Activated CD8-positive, alpha-beta memory T cell treated with anti-CD3 and anti-CD28 coated beads, Interleukin-2, amount 50 U/mL, for 4 hours (primary cell): ENCODE data around the gene AHR.
"Not testable (repeated sequence)": the region's sequence is repeated elsewhere in the genome, so short reads cannot be mapped to it uniquely, and the experiment has no call there.

Source experiments
- DNase-seq: peaks from one replicate; pipeline ENCODE4 v3.0.0-alpha.2; 2020

Gene AHR

DNA sequence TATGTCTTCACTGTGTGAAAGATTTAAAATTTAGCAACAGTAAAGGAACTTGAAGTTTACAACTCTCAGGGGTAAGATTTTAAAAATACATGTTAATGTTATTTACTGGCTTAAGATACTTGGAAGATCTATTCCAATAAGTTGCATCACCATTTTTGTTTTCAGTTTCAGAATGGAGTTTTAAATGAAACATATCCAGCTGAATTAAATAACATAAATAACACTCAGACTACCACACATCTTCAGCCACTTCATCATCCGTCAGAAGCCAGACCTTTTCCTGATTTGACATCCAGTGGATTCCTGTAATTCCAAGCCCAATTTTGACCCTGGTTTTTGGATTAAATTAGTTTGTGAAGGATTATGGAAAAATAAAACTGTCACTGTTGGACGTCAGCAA is 44.3 kb downstream of the AHR start:
- DNase-seq = no peak

DNA sequence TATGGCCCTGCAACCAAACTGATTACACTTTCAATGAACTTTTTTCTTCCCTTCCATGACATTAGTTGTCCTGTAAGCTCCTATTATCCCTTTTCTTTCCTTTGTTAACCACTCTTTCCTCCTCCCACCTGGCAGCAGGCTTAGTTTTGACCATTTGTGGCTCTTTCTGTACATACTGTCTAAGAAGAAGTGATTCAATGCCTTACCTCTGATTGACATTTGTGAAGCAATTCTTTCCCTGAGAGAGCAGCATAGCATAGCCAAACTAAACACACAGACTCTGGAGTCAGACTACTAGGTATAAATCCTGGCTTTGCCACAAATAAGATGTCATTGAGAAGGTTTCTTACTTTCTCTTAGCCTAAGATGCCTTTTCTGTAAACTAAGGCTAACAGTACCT is 48.9 kb downstream of the AHR start:
- no peak for DNase-seq

DNA sequence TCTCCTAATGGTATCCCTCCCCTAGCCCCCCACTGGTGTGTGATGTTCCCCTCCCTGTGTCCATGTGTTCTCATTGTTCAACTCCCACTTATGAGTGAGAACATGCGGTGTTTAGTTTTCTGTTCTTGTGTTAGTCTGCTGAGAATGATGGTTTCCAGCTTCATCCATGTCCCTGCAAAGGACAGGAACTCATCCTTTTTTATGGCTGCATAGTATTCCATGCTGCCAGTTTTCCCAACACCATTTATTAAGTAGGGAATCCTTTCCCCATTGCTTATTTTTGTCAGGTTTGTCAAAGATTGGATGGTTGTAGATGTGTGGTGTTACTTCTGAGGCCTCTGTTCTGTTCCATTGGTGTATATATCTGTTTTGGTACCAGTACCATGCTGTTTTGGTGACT is 50.5 kb downstream of the AHR start:
- DNase-seq = not testable (repeated sequence)

DNA sequence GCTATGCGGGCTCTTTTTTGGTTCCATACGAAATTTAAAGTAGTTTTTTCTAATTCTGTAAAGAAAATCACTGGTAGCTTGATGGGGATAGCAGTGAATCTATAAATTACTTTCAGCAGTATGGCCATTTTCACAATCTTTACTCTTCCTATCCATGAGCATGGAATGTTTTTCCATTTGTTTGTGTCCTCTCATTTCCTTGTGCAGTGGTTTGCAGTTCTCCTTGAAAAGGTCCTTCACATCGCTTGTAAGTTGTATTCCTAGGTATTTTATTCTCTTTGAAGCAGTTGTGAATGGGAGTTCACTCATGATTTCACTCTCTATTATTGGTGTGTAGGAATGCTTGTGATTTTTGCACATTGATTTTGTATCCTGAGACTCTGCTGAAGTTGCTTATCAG is 51.9 kb downstream of the AHR start:
- DNase-seq = not testable (repeated sequence)

DNA sequence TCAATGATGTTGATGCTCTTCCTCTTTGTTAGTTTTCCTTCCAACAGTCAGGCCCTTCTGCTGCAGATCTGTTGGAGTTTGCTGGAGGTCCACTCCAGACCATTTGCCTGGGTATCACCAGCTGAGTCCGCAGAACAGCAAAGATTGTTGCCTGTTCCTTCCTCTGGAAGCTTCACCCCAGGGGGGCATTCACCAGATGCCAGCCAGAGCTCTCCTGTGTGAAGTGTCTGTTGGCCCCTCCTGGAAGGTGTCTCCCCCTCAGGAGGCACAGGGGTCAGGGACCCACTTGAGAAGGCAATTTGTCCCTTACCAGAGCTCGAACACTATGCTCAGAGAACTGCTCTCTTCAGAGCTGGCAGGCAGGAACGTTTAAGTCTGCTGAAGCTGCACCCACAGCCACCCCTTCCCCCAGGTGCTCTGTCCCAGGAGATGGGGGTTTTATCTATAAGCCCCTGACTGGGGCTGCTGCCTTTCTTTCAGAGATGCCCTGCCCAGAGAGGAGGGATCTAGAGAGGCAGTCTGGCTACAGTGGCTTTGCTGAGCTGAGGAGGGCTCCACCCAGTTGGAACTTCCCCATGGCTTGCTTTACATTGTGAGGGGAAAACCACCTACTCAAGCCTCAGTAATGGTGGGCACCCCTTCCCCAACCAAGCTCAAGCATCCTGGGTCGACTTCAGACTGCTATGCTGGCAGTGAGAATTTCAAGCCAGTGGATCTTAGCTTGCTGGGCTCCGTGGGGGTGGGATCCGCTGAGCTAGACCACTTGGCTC is 55.4 kb downstream of the AHR start:
- not testable (repeated sequence) for DNase-seq

DNA sequence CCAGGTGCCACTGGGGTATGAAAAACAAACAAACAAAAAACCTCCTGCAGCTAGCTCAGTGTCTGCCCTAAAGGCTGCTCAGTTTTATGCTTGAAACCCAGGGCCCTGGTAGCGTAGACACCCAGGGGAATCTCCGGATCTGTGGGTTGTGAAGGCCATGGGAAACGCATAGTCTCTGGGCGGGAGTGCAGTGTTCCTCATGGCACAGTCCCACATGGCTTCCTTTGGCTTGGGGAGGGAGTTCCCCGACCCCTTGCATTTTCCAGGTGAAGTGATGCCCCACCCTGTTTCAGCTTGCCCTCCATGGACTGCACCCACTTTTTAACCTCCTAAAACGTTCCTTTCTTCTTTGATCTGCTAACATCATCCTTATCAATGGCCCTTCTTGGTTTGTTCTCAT is 56.0 kb downstream of the AHR start:
- DNase-seq = no peak

DNA sequence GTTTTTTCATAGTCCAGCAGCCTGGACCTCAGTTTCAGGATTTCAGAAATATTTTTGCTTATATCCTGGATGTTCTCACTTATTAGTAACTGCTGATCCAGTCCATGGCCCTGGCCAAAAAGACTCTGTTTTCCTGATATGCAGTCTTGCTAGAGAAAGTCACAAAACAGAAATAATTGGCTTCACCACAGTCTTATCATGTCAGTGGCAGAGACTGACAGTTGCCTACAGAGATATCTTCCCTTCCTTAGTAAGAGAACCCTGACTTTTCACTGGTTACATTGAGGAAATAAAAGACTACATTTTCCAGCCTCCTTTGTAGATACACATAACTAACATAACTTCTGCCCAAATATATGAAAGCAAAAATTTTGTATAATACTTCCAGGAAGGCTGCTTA is 56.6 kb downstream of the AHR start:
- DNase-seq = no peak

DNA sequence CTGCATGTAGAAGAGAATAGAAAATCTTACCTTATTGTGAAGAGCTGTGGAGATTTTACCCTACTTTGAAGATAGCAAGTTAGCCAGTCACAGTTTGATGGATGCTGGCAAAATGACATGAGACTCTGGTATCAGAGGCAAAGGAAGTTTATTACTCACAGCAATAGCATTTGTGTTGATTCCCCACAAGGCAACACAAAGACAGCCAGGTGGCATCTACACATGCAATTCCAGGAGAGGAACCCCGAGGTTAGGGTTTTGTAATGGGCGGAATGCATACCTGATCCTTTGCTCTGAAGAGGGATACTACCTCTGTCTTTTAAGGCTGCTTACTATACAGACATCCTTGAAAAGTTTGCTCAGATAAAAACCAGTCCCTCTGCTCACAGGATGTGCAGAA is 59.5 kb downstream of the AHR start:
- no peak for DNase-seq

DNA sequence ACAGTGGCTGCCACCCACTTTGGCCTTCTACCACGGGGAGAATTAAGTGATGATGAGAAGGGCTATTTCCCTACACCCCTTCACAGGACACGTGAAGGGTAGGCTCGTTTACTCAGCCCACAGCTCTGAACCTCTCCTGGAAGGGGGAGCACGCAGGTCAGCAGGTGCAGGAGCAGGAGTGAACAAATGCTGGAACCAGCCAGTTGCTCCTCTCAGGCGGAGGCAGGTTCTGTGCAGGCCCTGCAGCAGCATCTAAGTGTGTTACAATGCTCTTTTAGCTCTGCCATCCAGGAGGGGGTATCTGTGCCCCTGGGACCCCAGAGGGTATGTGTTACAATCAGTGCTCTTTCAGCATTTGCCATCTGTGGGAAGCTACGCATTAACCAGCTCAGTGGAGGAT is 61.2 kb downstream of the AHR start:
- DNase-seq = no peak

DNA sequence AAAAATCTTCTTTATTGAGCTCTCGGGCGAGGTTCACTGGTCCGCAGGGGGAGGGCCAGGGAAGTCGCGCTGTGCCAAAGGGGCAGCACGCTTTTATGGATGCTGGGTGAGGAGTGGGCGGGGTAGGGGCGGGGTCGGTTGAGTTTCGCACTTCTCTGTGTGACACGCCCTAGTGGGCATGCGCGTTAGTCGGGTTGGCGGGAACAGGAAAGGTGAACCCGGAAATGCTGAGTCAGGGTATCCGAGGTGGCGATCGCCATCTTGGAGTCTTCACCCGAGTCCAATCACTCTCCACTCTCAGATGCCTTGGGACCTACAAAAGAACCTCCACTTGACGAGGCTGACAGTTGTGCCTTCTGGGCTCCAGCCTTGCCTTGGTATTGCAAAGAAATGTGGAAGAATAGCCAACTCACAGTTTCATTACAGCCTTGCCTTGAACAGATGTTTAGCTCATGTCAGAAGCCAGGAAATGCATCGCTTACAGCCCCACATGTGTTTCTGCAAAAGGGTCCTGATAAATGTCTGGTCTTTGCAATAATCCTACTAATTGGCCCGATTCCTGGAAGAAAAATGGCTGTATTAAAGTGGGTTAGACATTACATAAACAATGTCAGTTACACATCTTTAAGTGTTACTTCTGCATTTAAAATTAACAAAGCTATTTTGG is 64.1 kb downstream of the AHR start:
- DNase-seq = no peak

DNA sequence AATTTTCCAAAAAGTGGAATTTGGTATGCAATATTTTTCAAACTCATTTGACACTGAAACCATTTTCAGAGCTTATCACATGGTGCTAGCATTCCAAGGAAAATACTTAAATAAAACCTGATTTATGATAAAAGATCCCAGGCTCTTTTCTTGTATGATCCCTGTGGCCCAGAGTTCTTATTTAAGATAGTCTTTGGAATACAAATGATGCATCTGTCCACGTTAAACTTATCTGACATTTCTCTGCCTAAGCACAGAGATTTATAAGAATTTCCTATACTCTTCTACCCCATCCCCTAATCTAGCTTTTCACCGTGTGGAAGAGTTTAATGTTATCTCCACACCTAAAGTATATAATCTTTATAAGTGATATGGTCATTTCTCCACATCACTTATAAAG is 66.2 kb downstream of the AHR start:
- DNase-seq = no peak

DNA sequence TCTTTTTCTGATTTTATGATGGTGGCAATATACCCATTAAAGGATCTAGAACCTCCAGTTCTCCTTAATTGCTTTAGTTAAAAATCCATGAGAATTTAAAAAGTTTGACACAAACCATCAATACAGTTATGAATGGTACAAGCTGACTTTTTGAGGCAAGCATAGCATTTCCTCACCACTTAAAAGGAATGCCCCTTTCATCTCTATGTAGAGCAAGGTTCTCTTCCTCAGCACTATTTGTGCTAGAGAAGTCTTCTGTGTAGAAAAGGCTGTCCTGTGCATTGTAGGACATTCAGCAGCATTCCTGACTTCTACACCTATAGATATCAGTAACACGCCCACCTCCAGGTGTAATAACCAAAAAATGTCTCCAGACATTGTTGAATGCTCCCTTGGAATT is 67.3 kb downstream of the AHR start:
- no peak for DNase-seq

DNA sequence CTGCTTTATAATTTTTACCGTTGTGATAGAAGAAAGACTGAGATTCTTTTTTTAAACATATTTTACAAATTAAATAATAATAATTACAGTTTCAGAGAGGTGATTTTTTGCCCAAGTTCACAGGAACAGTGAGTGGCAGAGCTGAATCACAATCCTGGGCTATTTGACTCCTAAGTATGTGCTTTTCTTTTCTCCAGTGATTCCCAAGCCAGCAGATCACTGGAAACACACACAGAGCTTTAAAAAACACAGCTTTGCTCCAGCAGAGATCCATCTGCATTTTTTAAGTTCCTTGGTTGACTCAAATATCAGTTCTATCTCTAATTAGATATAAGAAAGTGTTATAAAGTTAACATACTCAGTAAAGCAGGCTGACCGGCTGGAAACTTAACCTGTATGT is 69.0 kb downstream of the AHR start:
- DNase-seq = no peak

DNA sequence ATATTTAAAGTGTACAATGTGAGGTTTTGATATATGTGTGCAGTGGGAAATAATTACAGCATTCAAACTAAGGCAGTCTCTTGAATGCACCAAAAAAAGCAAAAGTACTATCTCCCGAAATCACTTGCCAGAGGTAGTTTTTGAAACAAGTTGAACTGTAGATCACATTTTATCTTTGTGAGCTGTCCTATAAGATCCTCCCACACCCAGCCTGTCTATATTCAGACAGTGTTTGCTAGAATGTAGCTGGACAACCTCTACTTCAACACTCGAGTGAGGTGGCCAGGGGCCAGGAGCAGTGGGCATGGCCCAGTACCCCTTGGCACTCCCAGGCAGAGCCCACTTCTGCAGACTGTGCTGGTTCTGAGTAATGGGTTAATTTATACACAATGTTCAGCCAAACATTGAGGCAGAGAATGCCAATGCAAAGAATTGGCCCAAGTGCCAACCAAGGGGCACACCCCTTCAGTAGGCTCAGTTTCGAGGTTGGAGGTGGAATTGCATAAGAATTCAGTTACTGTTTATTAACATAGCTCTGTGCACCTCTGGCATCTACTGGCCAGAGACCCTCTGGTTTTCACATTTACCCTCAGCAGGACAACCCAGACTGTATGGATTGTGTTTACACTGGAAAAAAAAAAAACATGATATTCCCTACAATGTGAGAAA is 70.5 kb downstream of the AHR start:
- DNase-seq = no peak

DNA sequence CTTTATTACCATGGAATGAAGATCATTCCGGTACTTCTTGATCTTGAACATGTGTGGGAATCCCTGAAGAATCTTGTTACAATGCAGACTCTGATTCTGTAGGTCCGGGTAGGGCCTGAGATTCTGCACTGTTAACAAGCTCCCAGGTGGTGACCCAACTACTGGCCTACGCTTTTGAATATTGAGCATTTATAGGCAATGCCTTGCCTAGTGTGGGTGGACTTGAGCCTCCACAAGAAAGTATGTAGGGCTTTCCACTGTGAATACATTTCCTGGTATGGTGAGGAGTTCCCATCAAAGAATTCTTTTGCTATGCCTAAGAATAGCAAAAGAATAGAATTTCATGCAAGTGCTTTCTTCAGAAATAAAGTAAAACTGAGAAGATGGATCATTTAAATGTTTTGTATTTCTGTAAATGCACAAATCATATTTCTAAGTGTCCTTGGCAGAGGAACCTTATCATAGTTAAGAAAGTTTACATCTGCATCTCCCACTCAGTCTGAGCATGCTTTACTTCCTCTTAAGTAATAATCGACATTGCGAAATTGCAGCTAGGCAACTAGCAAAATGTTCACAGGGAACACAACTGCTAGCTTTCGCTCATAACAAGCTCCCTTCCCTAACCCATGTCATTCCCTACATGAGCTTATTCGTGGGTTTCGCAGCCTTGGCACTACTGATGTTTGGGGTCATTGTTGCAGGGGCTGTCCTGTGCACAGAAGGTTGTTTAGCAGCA is 71.4 kb downstream of the AHR start:
- DNase-seq = no peak

DNA sequence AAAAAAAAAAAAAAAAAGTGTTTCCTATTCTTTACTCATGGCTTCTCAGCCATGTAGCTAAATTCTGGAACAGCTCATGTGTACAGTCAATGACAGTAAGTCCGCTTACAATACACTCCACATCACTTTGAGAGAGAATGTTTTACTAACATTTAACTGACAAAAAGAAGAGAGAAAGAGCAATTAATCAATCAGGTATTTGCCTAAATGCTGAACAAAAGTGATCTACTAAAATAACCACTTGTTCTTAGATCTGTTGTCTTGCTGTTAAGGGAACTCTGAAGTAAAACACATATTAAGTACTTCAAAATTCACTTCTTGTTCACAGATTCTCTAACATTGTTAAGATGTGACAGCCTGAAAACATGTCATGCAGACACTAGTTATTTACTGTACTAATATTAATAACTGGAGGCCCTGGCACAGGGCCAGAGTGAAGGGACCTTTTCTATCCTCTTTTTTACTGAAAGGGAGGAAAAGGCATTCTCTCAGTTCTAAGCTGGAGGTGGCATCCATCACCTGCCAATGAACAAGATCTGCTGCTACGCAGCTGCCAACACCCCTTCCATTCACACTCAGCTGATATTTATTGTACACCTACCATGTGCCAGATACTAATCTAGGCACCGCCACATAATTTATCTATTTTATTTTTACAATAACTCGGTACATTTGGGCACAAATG is 72.6 kb downstream of the AHR start:
- DNase-seq = no peak

DNA sequence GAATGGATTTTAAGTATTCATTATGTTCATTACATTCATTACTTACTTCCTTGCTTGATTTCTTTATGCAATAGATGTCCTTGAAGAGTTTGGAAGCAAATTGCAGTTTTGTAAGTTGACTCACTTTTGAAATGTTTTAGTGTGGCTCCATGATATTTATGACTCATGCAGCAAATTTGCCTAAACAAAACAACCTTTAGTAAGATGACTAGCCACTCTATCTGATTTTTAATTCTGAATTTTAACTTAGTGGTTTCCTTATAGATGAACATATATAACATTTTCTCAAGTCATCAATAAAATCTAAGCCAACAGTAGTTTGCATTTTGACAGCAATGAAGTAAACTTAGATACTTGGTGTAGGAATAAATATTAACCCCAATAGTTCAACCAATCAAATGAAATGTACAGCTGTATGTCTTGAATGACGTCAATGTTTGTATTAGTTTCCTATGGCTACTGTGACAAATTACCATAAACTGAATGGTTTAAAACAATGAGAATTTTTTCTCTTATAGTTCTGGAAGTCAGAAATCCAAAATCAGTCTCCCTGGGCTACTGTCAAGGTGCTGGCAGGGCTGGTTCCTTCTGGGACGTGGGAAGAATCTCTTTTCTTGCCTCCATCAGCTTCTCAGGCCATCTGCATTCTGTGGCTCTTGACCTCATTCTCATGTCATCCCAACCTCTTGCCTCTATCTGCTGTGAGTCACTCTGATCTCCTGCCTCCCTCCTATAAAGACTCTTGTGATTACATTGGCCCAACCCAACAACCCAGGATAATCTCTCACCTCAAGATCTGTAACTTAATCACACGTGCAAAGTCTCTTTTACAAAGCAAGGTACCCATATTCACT is 73.4 kb downstream of the AHR start:
- no peak for DNase-seq

DNA sequence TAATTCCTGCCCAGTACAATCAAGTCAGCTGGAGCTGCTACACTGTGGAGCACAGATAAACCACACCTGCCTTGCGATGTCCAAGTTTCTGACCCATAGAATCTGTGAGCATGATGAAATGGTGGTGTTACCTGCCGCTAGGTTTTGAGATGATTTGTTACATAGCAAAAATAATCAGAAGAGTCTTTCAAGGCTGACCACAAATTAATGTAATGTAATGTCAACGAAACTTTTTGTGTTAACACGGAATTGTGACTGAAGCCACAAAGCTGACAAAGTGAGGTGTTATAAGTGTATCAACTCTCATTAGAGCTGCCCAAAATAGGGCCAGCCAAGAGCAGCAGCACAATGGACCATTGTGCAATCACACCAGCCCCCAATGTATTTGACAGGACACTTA is 75.7 kb downstream of the AHR start:
- DNase-seq = no peak

DNA sequence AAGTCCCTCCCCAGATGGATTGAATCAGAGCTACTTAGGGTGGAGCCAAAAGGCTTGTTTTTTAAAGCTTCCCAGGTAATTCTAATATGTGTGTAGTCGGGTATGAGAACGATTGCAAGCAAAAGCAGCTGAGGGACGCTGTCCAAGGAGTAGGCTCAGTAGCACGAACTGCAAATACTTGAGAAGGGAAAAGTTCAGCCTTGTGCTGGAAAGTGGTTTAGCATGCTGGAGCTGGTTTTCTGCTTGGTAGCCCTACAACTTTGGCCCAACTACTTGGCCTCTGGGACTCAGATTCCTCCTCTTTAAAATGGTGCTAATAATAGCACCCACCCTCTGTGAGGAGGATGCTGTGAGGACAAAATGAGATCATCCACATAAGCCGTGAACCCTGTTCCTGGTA is 76.2 kb downstream of the AHR start:
- DNase-seq = no peak

DNA sequence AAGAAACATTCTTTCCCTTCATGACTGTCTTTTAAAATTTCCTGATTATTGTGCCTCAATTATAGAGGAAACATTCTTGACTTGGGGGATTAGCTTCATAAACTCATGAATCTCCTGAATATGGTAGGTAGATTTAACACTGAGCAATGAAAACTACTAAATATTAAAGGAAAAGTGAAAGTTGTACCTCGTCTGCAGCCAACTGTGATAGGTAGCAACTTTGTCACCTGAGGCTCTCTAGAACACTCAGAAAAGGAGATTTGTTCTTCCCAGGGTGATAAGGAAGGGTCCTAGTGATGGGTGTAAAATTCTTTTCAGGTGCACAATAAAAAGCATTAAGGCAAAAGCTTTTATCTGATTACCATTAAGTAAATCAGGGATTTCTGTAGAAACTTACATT is 78.1 kb downstream of the AHR start:
- no peak for DNase-seq

DNA sequence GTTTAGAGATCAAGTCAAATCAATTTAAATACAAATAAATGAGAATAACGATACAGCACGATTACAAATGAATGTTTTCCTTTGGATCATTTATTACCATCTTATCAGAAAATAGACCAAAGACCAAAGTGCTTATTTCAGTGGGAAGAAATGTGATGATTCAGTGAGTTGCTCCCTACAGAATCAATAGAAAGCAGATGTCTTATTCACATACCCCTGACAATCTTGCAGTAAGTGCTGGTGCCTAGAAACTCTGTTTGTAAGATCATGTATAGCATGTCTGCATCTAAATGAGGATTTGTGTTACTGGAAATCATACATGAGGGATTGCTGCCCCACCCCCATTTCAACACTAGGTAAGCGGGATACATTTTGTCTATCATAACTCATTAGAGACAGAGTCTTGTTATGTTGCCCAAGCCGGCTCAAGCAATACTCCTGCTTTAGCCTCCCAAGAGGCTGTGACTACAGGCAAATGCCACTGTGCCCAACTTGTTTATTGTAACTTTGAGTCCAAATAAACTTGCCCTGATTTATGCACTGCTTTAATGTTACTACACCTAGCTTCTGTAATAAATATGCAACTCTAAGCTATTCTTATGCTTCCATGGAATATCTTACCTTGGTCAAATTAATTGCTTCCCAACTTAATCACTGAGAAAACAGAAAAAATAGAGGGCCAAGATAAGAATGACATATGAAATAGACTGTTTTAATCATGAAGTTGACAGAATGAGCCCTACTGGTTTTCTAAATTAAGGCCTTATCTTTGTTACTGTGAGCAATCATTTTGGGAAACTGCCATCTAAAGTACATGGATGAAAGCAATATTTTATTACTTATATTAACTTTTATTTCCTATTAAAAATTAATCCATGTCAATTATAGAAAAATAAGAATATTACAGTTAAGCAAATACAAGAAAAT is 82.5 kb downstream of the AHR start:
- no peak for DNase-seq
